ENCODE data around the gene SART1.
"Not testable (repeated sequence)": the region's sequence is repeated elsewhere in the genome, so short reads cannot be mapped to it uniquely, and the experiment has no call there.

The SART1 gene

DNA sequence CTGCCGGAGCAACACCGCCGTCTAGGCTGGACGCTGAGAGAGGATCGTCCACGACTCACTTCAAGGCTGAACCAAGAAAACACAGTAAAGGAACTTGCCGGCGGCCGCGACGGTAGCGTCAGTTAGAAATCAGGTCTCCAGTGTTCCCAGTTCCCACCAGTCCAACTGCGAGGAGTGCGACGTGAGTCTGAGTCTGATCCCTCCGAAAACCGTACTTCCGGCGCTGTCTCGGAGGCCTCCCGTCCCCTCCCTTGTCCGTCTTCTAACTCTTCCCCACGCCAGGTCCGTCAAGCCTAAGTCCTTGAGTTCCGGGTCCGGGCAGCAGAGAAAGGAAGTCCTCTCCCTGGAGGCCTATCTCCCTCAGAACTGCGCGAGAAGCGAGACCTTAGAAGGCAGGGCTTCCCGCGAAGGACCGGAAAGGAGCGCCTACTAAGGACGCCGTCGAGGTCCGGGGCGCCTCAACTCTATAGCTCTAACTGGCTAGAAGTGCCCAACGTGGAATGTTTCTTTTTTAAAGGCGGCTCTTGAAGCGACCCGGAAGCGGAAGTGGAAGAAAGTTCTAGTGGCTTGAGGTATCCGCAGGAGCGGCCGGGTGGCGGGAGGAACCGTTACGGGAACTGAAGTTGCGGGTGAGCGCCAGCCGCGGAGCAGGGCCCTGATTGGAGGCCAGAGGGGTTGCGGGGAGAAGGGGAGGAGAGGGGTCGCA is 40.6 kb downstream of the SART1 start, which contains the start of the genes BANF1 and EIF1AD:
BANF1 (plus strand) TSS at position 562 of the 706 bp plus-strand sequence. CDS start 748 bp downstream, outside the sequence.
EIF1AD (minus strand) TSS at position 216 of the 706 bp plus-strand sequence. CDS start 1,768 bp downstream, outside the sequence.
- peak; percentile 26 for FAIRE-seq

DNA sequence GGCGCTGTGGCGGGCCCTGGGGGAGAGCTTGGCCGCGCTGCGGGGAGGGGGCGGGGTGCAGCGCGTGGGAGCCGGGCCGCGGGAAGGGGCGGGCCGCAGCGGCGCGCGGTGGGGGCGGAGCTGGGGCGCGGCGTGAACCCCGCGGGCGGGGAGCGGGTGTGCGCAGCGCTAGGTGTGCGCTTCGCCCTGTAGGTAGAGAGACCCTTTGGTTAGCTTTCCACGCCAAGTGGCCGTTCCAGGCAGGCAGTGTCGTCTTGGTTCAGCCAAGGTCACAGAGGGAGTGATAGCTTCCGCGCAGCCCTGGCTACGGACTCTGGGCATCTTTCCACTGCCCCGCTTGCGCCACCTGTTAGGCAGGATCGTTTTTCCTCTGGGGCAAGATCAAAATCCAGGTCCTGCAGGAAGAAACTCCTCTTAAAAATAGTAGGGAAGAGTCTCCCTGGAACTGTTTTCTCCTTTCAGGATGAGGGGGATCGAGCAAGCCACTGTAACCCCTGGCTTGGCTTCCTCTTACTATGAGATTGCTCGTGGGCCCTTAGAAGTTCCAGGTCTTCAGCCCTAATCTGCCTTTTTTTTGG is 41.2 kb downstream of the SART1 start:
- FAIRE-seq, result no peak

DNA sequence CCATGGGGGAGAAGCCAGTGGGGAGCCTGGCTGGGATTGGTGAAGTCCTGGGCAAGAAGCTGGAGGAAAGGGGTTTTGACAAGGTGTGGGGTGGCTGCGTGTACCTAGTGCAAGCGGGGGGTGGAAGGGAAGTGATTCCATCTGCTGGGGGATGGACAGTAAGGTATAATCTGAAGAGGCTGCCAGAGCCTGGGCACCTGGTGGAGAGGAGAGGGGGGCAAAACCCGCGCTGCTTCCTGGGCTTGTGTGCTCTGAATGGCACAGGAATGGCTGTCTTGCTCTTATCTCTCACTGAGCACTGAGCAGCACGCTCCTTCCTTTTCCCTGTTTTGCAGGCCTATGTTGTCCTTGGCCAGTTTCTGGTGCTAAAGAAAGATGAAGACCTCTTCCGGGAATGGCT is 41.8 kb downstream of the SART1 start:
- FAIRE-seq, result no peak

DNA sequence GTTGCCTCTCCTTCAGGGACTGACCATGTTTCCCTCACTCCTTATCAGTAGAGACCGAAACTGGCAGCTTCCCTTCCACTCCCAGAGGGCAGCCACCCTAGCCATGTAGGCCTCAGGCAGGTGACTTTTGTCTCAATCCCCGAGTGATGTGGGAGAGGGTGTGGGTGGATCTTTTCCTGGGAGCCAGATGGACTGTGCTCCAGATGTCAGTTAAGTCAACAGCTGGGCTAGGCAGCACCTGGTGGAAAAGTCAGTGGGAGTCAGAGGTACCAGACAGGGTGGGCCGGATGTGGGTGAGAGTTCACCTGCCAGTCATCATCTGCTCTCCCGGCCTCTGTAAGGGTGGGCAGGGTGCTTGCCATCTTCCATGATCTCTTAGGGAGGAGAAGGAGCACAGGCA is 42.7 kb downstream of the SART1 start:
- FAIRE-seq, result no peak

GRCh38 chr11:66006134-66006890 is 44.8 kb downstream of the SART1 start:
- FAIRE-seq, result no peak

DNA sequence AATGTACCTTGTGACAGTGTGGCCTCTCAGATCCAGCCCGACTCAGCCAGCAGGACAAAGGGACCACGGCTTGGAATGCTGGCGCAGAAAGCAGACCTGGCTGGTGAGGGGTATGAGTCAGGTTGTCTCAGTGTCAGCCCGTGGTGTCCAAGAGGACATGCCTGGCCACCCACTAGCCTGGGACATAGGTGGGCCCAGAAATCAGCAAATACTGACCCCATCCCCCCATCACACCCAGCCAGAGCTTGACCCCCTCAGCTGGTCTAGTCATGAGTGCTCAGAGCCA is 45.3 kb downstream of the SART1 start:
- no peak for FAIRE-seq

DNA sequence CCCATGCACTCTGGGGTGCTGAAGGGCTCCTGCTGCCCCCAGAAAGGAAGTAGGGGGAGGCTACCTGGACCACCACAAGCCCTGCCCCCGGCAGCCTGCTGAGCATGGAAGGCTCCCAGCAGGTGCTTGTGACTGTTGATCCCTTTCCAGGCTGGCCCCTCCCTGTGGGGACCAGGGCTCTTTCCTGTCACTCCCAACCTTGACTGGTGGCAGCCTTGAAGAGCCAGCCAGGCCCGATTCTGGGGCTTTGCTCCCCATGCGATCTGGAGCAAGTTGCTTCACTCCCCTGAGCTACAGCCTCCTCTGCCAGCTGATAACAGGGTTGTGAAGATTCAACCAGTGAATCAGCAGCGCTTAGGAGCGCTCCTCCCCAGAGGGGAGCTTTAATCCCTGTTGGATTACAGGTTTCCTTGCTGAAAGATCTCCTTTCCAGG is 45.7 kb downstream of the SART1 start:
- FAIRE-seq, result no peak

GRCh38 chr11:66008095-66008467 is 46.5 kb downstream of the SART1 start:
- FAIRE-seq, result no peak

GRCh38 chr11:66008468-66009101 is 47.1 kb downstream of the SART1 start:
- FAIRE-seq, result no peak

- not testable (repeated sequence) for FAIRE-seq
Measured at GRCh38 chr11:66010036-66010435, 48.5 kb downstream of the SART1 start.

DNA sequence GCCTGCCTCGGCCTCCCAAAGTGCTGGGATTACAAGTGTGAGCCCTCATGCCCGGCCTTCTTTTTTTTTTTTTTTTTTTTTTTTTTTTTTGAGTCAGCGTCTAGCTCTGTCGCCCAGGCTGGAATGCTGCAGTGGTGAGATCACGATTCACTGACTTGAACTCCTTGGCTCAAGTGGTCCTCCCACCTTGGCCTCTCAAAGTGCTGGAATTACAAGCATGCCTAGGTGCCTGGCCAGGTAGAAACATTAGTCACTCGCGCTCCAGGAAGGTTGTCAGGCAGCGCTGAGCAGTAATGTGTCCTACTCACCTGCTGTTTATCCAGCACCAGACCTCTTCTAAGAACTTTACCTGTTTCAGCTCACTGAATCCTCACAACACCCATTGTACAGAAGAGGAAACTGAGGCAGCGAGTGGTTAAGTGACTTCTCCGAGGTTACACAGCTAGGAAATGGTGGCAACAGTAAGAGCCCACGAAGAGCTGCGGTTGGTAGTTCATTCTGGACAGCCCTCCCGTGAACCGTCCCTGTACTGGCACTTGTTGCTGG is 49.8 kb downstream of the SART1 start:
- FAIRE-seq, result no peak

- no peak for FAIRE-seq
Measured at GRCh38 chr11:66011785-66012303, 50.3 kb downstream of the SART1 start, which contains the start of gene CST6. Gene CST6 (plus strand): TSS chr11:66012008. CDS start chr11:66012045, 37 bp downstream.

DNA sequence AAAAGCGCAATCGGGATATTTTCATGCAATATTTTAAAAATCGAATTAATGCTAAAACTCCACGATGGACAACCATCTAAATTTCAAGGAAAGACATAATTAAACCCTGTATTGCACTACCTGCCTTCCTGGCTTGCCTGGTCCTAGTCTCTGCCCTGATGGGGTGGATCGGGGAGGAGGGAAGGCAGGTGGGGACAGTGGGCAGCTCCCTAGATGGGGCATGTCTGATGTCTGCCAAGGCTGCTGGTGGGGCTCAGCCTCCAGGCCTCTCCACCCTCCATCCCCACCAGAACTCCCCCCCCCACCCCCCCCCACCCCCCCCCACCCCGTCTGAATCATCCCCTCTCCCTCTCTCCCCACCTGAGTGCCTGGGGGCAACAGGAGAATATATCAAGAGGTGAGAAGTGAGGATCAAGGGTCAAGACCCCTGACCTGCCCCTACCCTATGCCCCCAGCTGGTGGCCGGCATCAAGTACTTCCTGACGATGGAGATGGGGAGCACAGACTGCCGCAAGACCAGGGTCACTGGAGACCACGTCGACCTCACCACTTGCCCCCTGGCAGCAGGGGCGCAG is 50.9 kb downstream of the SART1 start:
- no peak for FAIRE-seq

- no peak for FAIRE-seq
Measured at GRCh38 chr11:66012946-66013761, 51.6 kb downstream of the SART1 start.

GRCh38 chr11:66013762-66014100 is 52.2 kb downstream of the SART1 start:
- FAIRE-seq, result no peak

DNA sequence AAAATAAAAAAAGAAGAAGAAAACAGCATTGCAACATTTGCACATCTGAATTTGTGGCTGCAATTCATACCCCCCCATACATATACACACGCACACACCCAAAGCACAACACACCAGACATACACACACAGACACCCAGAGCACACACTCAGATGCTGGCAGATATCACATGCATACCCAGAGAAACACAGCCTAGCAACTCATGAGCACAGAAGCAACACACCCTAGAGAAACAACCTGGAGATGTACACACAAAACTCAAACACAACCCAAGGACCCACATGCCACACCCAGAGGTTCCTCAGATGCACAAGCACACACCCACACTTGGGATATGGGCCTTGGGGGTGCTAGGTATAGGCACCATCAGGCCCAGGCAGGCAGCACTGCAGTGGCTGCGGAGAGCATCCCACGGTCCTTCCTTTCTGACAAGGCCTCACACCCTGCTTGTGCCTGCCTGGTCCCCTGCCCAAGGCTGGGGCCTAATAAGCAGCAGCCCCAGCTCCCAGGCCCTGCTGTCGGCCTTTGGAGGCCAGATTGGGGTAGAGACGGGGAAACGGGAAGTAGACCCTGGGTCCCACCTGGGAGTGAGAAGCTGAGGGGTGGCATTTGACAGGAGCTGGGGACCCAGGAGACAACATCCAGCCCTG is 53.4 kb downstream of the SART1 start:
- no peak for FAIRE-seq

- FAIRE-seq, result no peak
Measured at GRCh38 chr11:66015454-66015881, 53.9 kb downstream of the SART1 start.

DNA sequence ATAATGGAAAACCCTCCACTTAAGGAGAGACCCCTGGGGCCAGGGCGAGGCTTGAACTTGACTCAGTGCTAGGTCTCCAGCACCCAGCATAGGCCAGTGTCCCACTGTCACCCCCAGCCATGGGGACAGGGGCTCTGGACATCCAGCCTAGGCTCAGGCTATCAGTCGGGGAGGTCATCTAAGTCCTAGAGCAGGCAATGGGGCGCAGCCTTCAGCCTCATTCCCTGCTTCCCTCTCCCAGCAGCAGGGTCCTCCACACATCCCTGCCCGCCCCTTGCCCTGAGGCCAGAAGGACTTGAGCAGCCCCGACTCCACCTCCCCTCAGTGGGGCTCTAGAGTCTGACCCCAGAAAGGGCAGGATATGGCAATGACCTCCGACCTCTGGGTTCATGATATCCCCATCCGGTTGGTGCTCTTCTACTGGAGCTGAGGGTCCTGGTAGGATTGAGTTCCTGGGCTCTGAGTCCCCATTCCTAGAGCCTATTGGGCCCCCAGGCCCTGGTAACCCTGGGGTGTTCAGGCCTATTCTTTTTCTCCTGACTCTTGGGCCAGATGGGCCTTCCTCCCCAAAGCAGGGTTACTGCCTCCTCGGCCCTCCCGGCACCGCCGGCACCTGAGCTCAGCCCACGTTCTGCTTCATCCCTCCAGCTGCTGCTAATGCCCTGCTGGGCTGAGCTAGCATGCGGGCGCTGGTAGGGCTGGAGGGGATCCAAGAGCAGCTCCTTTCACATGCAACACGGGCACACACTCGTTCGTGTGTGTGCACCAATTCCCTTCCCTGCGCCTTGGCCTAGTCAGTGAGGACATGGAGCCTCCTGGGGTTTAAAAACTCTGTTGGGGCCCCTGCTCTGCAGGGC is 54.6 kb downstream of the SART1 start:
- no peak for FAIRE-seq

GRCh38 chr11:66016793-66017177 is 55.3 kb downstream of the SART1 start:
- FAIRE-seq, result no peak

GRCh38 chr11:66017321-66017720 is 55.8 kb downstream of the SART1 start:
- FAIRE-seq, result no peak

Data from TTC549 (cell line).